DMS53 treated with DMSO at 0.1 percent for 48 hours (cell line): ENCODE results near the gene HIGD1A.
"Not testable (repeated sequence)": the region's sequence is repeated elsewhere in the genome, so short reads cannot be mapped to it uniquely, and the experiment has no call there.

Source experiments
- DNase-seq: peaks from one replicate; lab custom pipeline; 2025; ENCODE audit not compliant: unreplicated experiment; lab: John Stamatoyannopoulos, UW

Gene HIGD1A

GRCh38 chr3:42829628-42830436, 25.5 kb upstream of the HIGD1A start:
- no peak for DNase-seq

- no peak for DNase-seq
Measured at GRCh38 chr3:42829083-42829627, 24.9 kb upstream of the HIGD1A start.

DNA sequence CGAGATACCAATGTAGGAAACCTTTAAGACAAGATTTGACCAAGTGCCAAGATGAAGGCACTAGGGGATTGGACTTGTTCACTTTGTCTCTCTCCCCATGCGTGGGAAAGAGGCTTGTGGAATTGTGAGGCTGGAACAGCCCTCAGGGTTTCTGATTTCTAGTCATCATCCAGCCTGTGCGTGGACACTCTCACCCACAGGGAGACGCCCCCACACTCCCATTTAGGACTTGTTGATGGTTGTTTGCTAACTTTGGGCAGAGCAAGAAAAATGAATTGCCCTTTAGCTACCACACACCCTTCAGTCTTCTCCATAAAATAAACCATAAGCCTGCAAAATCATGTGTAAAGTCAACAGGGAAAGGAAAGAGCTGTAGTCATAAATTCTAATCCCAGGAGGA, 23.4 kb upstream of the HIGD1A start:
- no peak for DNase-seq

DNA sequence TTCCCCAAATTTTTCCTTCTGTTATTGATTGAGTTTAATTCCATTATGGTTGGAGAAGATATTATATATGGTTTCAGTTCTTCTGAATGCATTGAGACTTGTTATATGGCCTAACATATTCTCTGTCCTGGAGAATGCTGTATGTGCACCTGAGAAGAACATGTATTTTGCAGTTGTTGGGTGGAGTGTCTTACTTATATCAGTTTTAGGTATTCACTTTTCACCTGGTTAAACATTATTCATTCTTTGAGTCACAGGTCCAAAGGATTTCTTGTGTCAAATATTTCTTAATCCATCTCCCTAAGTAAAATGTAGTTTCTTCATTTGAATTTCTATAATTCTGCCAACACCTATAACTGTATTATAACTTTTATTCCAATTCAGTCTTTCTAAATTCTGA, 22.7 kb upstream of the HIGD1A start:
- DNase-seq, result no peak

GRCh38 chr3:42826141-42826540, 21.9 kb upstream of the HIGD1A start:
- DNase-seq, result no peak

DNA sequence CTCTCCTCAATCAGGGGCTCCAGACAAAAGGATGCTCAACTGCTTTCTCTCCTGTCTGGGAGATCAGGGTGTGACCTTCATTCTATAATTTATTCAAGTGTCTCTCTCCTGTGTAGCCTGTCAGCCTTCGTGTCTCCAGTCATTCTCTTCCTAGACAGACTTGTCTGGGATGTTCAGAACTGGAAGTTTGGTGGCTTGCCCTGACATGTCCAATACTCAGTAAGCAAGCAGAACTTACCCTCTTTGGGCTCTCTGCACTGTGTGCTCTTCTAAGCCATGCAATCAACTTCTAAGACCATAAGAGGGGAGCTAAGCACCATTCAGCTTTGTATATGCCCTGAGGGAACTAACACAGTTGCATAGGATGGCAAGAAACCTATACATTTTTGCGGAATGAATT, 19.1 kb upstream of the HIGD1A start:
- no peak for DNase-seq

DNA sequence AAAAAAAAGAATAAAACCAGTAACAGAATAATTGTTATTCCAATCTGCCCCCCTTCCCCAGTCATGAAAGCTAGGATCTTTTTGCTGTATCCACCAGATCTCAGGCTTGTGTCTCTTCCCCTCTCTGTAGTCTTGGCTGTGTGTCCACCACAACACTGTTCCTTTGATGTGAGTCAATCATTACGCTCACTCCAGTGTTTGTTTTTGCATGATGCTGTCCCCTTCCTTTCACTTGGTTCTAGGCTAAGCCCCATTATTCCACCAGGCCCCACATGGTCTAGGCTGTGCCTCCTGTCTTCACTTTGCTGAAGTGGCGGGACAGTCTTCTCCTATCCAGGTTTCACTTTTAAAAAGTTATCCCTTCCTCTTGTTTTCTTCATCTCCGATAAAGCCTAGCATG, 18.5 kb upstream of the HIGD1A start:
- DNase-seq, result no peak

GRCh38 chr3:42820746-42821051, 16.4 kb upstream of the HIGD1A start:
- no peak for DNase-seq

DNA sequence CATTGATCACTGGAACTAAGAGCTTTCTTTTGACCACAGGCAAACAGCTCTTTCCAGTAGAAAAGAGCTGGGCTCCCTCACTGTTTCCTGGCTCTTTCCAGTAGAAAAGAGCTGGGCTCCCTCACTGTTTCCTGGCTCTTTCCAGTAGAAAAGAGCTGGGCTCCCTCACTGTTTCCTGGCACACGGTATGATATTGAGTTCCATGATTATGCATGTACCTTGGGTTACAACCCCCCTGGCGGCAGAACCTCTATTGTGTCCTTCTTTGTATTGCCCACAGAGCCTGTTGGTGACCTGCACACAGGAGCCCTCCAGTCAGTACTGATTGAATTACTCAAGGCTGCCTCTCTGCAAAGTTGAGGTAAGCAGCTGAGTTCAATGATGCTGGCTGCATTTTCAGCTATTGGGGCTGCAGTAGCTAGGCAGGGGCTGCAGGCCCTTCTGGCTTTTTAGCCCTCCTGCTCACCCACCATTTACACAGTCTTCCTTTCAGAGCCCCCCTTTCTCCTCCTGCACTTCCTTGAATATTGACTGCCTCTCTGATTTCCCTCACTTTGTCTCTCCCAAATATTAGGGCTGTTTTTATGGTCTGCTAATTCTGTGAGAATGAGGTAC, 15.2 kb upstream of the HIGD1A start:
- peak; percentile 29 for DNase-seq

GRCh38 chr3:42815826-42816225, 11.5 kb upstream of the HIGD1A start:
- no peak for DNase-seq

DNA sequence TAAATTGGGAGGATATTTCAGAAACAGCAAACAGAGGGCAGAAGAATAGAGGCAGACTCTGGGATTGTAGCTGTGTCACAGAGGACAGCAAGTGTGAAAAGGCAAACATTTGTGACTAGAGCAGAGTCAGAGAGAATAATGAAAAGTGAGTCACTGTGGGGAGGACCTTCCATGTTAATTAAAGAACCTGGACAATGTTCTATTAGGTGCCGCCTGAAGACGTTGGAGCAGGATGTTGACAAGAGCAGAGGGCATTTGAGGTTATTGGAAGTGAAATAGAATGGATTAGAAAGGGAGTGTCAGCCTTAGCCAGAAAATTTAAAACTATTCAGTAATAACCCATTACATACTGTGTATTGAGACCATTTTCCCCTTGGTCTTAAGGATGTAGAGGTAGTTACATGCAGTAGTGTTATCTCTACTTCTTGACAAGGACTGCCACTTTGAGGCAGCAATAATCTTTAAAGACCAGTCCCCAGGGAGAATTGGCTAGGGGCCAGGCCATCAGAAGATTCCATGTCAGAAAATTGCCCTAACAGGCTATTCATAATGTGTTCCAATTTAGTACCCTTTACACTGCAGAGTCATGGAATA, 10.7 kb upstream of the HIGD1A start:
- peak; percentile 11 for DNase-seq

DNA sequence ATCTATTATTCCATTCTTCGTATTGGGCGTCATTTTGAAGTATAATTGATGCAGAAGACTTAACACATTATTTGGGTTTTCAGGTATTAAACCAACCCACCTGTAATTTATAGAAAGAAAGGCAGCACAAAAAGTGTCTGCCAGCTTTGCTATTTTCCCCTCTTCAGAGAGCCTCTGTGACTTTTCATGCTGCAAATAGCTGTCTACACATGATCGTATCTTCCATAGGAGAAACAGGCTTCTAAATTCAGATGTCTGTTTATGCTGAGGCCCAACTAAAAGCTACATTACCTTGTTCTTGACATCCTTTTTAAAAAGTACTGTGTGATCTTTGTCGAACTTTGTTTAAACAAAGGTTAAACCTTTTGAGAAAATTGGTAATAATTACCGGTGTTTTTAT, 10.0 kb upstream of the HIGD1A start:
- no peak for DNase-seq

GRCh38 chr3:42811118-42811883, 7.0 kb upstream of the HIGD1A start:
- not testable (repeated sequence) for DNase-seq

- DNase-seq, result not testable (repeated sequence)
Measured at GRCh38 chr3:42810706-42811105, 6.4 kb upstream of the HIGD1A start.

- no peak for DNase-seq
Measured at GRCh38 chr3:42809202-42809601, 4.9 kb upstream of the HIGD1A start, which contains the start of gene ACKR2. TSS of gene ACKR2 (plus strand) at chr3:42809445. CDS start at chr3:42864503, 55,058 bp downstream.

- no peak for DNase-seq
Measured at GRCh38 chr3:42807929-42808328, 3.6 kb upstream of the HIGD1A start.

DNA sequence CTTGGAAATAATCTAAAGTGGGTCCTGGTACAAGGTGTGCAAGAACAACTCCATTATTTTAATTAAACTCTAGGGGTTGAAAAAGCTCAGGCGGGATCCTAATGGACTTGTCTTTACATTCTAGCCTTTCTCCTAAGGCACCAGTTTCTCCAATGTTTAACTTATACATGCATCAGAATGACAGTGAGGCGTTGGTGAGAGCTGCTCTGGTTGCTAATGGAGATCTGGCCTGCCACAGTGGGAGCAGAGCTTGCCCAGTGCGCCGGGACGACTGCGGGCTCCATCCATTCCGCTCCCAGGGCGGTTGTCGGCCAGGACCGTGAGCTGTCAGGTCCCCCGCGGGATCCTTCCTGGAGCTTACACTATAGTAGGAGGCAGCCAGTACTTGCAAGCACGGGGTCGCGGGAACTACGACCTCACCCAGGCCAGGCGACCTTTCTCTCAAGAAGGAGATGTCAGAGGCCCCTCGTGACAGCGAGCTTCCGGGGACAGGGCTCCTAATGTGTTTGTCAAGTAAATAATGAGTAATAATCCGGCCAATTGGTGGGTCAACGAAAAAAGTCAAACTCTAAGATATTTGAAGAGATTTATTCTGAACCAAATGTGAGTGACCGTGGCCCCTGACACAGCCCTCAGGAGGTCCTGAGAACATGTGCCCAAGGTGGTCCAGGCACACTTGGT, 991 bp upstream of the HIGD1A start:
- DNase-seq, result no peak

DNA sequence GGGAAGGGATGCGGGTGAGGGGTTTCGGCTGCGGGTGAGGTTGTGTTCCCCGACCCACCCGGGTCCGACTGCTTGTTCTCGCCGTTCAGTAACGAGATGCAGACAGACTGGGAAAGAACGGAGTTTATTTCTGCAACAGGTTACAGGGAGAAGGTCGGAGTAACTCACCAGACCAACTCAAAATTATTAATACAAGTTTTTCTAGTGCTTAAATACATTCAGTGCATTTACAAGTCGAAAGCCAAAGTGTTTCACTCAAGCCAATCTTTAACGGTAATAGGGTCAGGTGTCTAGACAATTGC, 492 bp upstream of the HIGD1A start:
- DNase-seq, result no peak

DNA sequence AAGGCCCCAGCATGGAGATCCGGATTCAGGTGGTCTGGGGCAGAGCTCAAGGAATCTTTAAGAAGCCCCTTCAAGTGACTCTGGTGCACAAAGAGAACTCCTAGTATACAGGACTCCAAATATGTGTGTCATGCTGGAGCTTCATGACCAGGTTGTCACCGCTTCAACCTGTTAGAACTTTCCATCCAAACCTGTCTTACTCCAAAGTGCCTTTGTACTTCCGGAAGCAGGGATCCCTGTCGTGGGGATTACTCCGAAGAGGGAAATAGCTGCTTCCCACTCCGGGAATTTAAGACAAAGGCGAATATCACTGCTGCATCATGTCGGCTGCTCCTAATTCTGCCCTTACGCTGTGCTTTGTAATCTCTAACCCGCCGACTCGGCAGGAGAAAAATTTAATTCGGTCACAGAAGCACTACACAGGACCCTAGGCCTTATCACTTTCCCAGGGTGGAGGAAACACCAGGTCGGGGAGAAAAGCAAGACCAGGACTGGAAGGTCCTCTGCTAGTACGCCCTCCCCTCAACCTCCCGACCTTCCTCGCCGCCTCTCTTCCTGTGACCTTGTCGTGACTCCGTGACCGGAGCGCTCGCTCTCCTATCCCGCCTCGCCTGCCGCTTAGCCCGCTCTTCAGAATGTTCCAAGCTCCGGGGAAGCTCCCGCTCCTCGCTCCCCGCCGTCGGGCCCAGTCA, 730 bp downstream of the HIGD1A start:
- no peak for DNase-seq

DNA sequence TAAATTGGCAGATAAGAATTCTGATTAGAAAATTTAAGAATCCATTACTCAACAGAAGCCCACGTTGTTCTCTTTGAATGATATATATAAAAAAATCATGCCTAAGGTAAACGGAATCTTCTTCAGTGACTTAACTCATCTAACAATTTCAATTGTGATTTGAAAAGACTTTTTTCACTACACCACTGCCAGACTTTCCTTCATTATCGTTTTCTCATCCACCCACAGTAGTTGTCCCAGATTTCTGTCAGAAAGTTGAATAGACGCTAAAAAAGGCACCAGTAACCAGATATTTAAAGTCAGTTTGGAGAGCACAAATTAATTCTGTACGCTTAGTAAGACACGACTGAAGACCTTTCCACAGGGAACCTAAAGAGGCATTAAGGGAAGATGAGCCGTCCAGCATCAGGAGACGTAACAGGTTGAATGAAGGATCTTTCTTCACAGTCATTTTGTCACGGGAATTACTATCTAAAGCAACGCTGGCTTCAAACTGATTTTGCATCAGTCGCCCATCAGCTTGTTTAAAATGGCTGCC, 1.3 kb downstream of the HIGD1A start:
- DNase-seq, result no peak
